ENCODE data around the gene MAP3K5. TPM values are rescaled to one million over a fixed set of nuclear protein-coding genes. Genes with fewer than 3 reads are reported as not detected.
A peak's percentile ranks its signal among the peaks of the same experiment; 100 is the strongest.

The MAP3K5 gene
- total and polyA plus RNA-seq, 7 experiments from 2014 or later, result 2.6 to 32.5 (median 13.4) TPM

GRCh38 chr6:136646377-136646776 is 145.9 kb downstream of the MAP3K5 start:
- Histone ChIP-seq H3K36me3 (ENCODE audit: control insufficient read depth in 2 of 3, insufficient read depth in 3 of 3, low read length in 3 of 3) (no peaks in the 10 kb centered on the region), H3K27ac (ENCODE audit: low read depth, low read length) (no peak overlapping the region), H3K4me3 (ENCODE audit: low read length) (no peak overlapping the region), H3K27me3 (ENCODE audit: control insufficient read depth in 2 of 2, insufficient read depth in 2 of 2, low read length in 2 of 2) (no peaks in the 10 kb centered on the region), H3K4me1 (ENCODE audit: control insufficient read depth in 2 of 2, insufficient read depth in 2 of 2, low read length in 2 of 2) (peaks cover 0 to 13% of the 10 kb centered on the region in 2 donors), H3K9me3 (ENCODE audit: control insufficient read depth in 2 of 3, low read length in 3 of 3) (no peaks in the 10 kb centered on the region)
- no peaks in the 10 kb centered on the region for H3K9me3 Mint-ChIP-seq
- ChIA-PET CTCF (interaction anchor here (1.1 to 9.5 kb wide), 3 partner anchors 18 to 145 kb away, joined by 3 to 274 read pairs (median 3); partner anchors contain the start of gene MAP3K5), POLR2A (interaction anchor here (6.6 kb wide), 1 partner anchor 145 kb away, joined by 79 read pairs; the partner anchor contains the start of gene MAP3K5)
- peaks cover 0 to 8% (median 0%) of the 10 kb centered on the region in 7 donors for H3K4me1 Mint-ChIP-seq
- no peak for DNase-seq
- no peak for ATAC-seq
- no peak overlapping the region for H3K4me3 Mint-ChIP-seq
- intact Hi-C loops (cut with micrococcal nuclease), result loop anchor here (5.0 to 10.0 kb wide), 2 partner anchors 56 to 278 kb away; partner anchors contain the start of gene SLC35D3 (in 1 of the 2)
- H3K36me3 Mint-ChIP-seq, result no peaks in the 10 kb centered on the region
- H3K27ac Mint-ChIP-seq, result no peak overlapping the region
- H3K27me3 Mint-ChIP-seq, result no peaks in the 10 kb centered on the region

- ChIA-PET CTCF (interaction anchor here (0.7 to 9.5 kb wide), 20 partner anchors 9 to 179 kb away, joined by 3 to 274 read pairs (median 4); partner anchors contain the start of gene MAP3K5), POLR2A (interaction anchor here (0.7 to 6.6 kb wide), 4 partner anchors 147 to 355 kb away, joined by 3 to 79 read pairs (median 6); partner anchors contain the start of genes BCLAF1, MAP3K5 and PEX7)
- Mint-ChIP-seq H3K36me3 (peaks cover 0 to 8% (median 3%) of the 10 kb centered on the region in 5 donors), H3K27me3 (no peaks in the 10 kb centered on the region), H3K4me1 (peaks cover 0 to 8% (median 0%) of the 10 kb centered on the region in 7 donors), H3K4me3 (no peak overlapping the region), H3K9me3 (no peaks in the 10 kb centered on the region), H3K27ac (peak overlapping the region in 1 of 9 donors; percentile 10)
- H3K36me3 ChIP-seq (ENCODE audit: control insufficient read depth in 2 of 3, insufficient read depth in 3 of 3, low read length in 3 of 3), result no peaks in the 10 kb centered on the region
- H3K9me3 ChIP-seq (ENCODE audit: control insufficient read depth in 2 of 3, low read length in 3 of 3), result no peaks in the 10 kb centered on the region
- H3K27me3 ChIP-seq (ENCODE audit: control insufficient read depth in 2 of 2, insufficient read depth in 2 of 2, low read length in 2 of 2), result no peaks in the 10 kb centered on the region
- no peak overlapping the region for H3K27ac ChIP-seq (ENCODE audit: low read depth, low read length)
- no peak overlapping the region for H3K4me3 ChIP-seq (ENCODE audit: low read length)
- ATAC-seq, result no peak
- intact Hi-C loops (cut with micrococcal nuclease), result loop anchor here (1.0 to 10.0 kb wide), 9 partner anchors 36 to 324 kb away; partner anchors contain the start of genes PEX7 (in 2 of the 2) and SLC35D3 (in 1 of the 2)
- peaks cover 0 to 13% of the 10 kb centered on the region in 2 donors for H3K4me1 ChIP-seq (ENCODE audit: control insufficient read depth in 2 of 2, insufficient read depth in 2 of 2, low read length in 2 of 2)
- DNase-seq, result no peak
Measured at GRCh38 chr6:136644597-136644952, 147.7 kb downstream of the MAP3K5 start.

DNA sequence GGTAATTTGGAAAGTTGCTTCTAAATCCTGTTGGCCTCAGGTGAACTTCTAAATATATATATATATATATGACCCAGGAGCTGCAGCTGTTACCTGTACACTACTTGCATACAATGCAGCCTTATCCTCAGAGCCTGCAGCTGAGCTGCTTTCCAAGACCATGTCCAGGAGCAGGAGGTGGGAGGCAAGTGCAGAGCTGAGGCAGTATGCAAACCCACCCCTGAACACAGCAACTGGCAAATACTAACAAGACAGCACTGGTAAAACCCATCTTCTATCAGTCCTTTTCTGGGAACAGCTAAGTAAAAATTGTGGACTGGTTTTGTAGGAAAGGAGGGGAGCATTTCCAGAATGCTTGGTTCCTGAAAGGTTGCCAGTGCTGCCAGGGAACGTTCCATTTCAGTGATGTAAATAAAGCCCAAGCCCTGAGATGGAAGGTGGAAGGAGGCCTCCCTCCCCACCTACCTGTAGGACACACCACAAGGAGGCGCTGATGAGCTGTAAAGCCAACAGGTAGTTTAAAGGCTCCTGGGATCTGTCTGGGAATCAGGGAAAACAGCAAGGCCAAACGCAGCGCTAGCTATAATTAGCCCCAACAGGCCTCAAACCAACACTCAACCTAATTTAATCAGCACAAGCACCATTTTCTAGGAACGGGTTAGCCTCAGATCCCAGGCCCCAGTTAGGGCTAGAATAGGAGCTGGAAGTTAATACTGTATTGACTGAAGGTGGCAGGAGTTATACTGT is 148.3 kb downstream of the MAP3K5 start:
- Mint-ChIP-seq H3K4me3 (no peak overlapping the region), H3K27me3 (no peaks in the 10 kb centered on the region), H3K27ac (peak overlapping the region in 3 of 9 donors; percentile 10 to 53 (median 31)), H3K9me3 (no peaks in the 10 kb centered on the region), H3K4me1 (peaks cover 0 to 8% (median 0%) of the 10 kb centered on the region in 7 donors), H3K36me3 (peaks cover 0 to 8% (median 3%) of the 10 kb centered on the region in 5 donors)
- CTCF ChIA-PET, result interaction anchor here (0.7 to 9.5 kb wide), 25 partner anchors 9 to 180 kb away, joined by 3 to 274 read pairs (median 4); partner anchors contain the start of gene MAP3K5
- Histone ChIP-seq H3K27me3 (ENCODE audit: control insufficient read depth in 2 of 2, insufficient read depth in 2 of 2, low read length in 2 of 2) (no peaks in the 10 kb centered on the region), H3K4me3 (ENCODE audit: low read length) (no peak overlapping the region), H3K27ac (ENCODE audit: low read depth, low read length) (no peak overlapping the region), H3K36me3 (ENCODE audit: control insufficient read depth in 2 of 3, insufficient read depth in 3 of 3, low read length in 3 of 3) (no peaks in the 10 kb centered on the region), H3K4me1 (ENCODE audit: control insufficient read depth in 2 of 2, insufficient read depth in 2 of 2, low read length in 2 of 2) (peaks cover 0 to 13% of the 10 kb centered on the region in 2 donors), H3K9me3 (ENCODE audit: control insufficient read depth in 2 of 3, low read length in 3 of 3) (no peaks in the 10 kb centered on the region)
- DNase-seq (peak; percentile 47 to 77 (median 69)), ATAC-seq (peak; percentile 84)
- intact Hi-C loops (cut with micrococcal nuclease), result loop anchor here (1.0 to 10.0 kb wide), 9 partner anchors 36 to 324 kb away; partner anchors contain the start of genes PEX7 (in 2 of the 2) and SLC35D3 (in 1 of the 2)
- POLR2A ChIA-PET, result interaction anchor here (0.5 to 6.6 kb wide), 5 partner anchors 148 to 354 kb away, joined by 3 to 79 read pairs (median 5); partner anchors contain the start of genes BCLAF1, MAP3K5 and PEX7

GRCh38 chr6:136641873-136642465 is 150.3 kb downstream of the MAP3K5 start:
- no peaks in the 10 kb centered on the region for H3K27me3 ChIP-seq (ENCODE audit: control insufficient read depth in 2 of 2, insufficient read depth in 2 of 2, low read length in 2 of 2)
- H3K27ac ChIP-seq (ENCODE audit: low read depth, low read length), result no peak overlapping the region
- peaks cover 0 to 5% of the 10 kb centered on the region in 2 donors for H3K4me1 ChIP-seq (ENCODE audit: control insufficient read depth in 2 of 2, insufficient read depth in 2 of 2, low read length in 2 of 2)
- ChIA-PET CTCF (interaction anchor here (0.6 to 2.6 kb wide), 3 partner anchors 9 to 150 kb away, joined by 3 to 13 read pairs (median 4); partner anchors contain the start of gene MAP3K5), POLR2A (interaction anchor here (6.6 kb wide), 1 partner anchor 150 kb away, joined by 79 read pairs; the partner anchor contains the start of gene MAP3K5)
- Mint-ChIP-seq H3K27me3 (no peaks in the 10 kb centered on the region), H3K36me3 (peaks cover 5 to 17% (median 14%) of the 10 kb centered on the region in 5 donors), H3K27ac (no peak overlapping the region), H3K9me3 (no peaks in the 10 kb centered on the region), H3K4me3 (no peak overlapping the region), H3K4me1 (peaks cover 0 to 8% (median 0%) of the 10 kb centered on the region in 7 donors)
- no peaks in the 10 kb centered on the region for H3K9me3 ChIP-seq (ENCODE audit: control insufficient read depth in 2 of 3, low read length in 3 of 3)
- peaks cover 0 to 11% (median 4%) of the 10 kb centered on the region in 3 experiments for H3K36me3 ChIP-seq (ENCODE audit: control insufficient read depth in 2 of 3, insufficient read depth in 3 of 3, low read length in 3 of 3)
- ATAC-seq (no peak), DNase-seq (no peak)
- intact Hi-C loops (cut with micrococcal nuclease), result loop anchor here (5.0 to 10.0 kb wide), 3 partner anchors 35 to 283 kb away; partner anchors contain the start of gene SLC35D3 (in 1 of the 2)
- H3K4me3 ChIP-seq (ENCODE audit: low read length), result no peak overlapping the region

DNA sequence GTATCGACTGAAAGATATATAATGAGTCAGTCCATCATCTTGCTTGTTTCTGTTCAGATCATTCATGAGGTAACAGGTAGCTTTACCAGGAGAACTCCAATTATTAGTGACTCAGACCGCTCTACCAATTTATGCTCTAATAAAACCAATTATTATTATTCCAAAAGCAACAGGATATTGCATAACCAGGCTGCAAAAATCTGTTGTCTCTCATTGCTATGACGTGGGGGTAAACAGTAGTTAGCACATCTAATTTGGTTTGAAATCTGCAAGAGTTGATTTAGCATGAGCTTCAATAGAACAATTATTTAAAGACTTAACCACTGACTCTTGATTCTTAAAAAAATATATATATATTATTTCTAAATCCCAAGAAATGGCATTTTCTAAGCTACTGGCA is 151.1 kb downstream of the MAP3K5 start:
- Mint-ChIP-seq H3K4me3 (no peak overlapping the region), H3K27ac (no peak overlapping the region), H3K27me3 (no peaks in the 10 kb centered on the region), H3K36me3 (peaks cover 7 to 22% (median 20%) of the 10 kb centered on the region in 5 donors), H3K9me3 (no peaks in the 10 kb centered on the region), H3K4me1 (peaks cover 0 to 8% (median 0%) of the 10 kb centered on the region in 7 donors)
- H3K4me3 ChIP-seq (ENCODE audit: low read length), result no peak overlapping the region
- no peak for DNase-seq
- ATAC-seq, result no peak
- H3K27me3 ChIP-seq (ENCODE audit: control insufficient read depth in 2 of 2, insufficient read depth in 2 of 2, low read length in 2 of 2), result no peaks in the 10 kb centered on the region
- intact Hi-C loops (cut with micrococcal nuclease), result loop anchor here (5.0 to 10.0 kb wide), 3 partner anchors 34 to 284 kb away; partner anchors contain the start of gene SLC35D3 (in 1 of the 2)
- ChIA-PET POLR2A (interaction anchor here (0.6 kb wide), 1 partner anchor 10 kb away, joined by 4 read pairs; no protein-coding TSS in a partner anchor), CTCF (interaction anchor here (0.5 to 2.6 kb wide), 4 partner anchors 10 to 257 kb away, joined by 4 to 13 read pairs (median 4); partner anchors contain the start of gene MAP3K5)
- no peaks in the 10 kb centered on the region for H3K9me3 ChIP-seq (ENCODE audit: control insufficient read depth in 2 of 3, low read length in 3 of 3)
- H3K27ac ChIP-seq (ENCODE audit: low read depth, low read length), result no peak overlapping the region
- H3K36me3 ChIP-seq (ENCODE audit: control insufficient read depth in 2 of 3, insufficient read depth in 3 of 3, low read length in 3 of 3), result peaks cover 0 to 15% (median 4%) of the 10 kb centered on the region in 3 experiments
- H3K4me1 ChIP-seq (ENCODE audit: control insufficient read depth in 2 of 2, insufficient read depth in 2 of 2, low read length in 2 of 2), result peaks cover 0 to 4% of the 10 kb centered on the region in 2 donors
